Lower lobe of right lung (tissue), 2 donors: Measurements from ENCODE around the gene HOMER3. TPM values are rescaled to one million over a fixed set of nuclear protein-coding genes. Genes with fewer than 3 reads are reported as not detected.

Experiments
- ATAC-seq, 2 donors: fragments of 200-7000 bp; cut with Tn5 transposase; one replicate each; pipeline ENCODE4 v1.9.1; 2020 to 2022; ENCODE audit warnings: mild to moderate bottlenecking in 2 of 2, moderate library complexity in 2 of 2
- DNase-seq: peaks from one replicate; pipeline ENCODE4 v3.0.0-alpha.2; 2020
- H3K27ac ChIP-seq: fragments of 200-600 bp; one replicate; pipeline ENCODE4 v1.8.0; 2022
- H3K27me3 ChIP-seq: fragments of 200-600 bp; one replicate; pipeline ENCODE4 v1.8.0; 2022; ENCODE audit warnings: low read depth
- H3K36me3 ChIP-seq: fragments of 200-600 bp; one replicate; pipeline ENCODE4 v1.8.0; 2022; ENCODE audit warnings: mild to moderate bottlenecking
- H3K4me1 ChIP-seq: fragments of 200-600 bp; one replicate; pipeline ENCODE4 v1.8.0; 2022
- H3K4me3 ChIP-seq: fragments of 200-600 bp; one replicate; pipeline ENCODE4 v1.8.0; 2022; ENCODE audit warnings: mild to moderate bottlenecking
- H3K9me3 ChIP-seq: fragments of 200-600 bp; one replicate; pipeline ENCODE4 v1.8.0; 2022
- intact Hi-C: fragments of 100-400 bp; cut with DNase I; formaldehyde crosslinking; loops from one replicate; pipeline ENCODE4 v1.11.0; 2022
- total RNA-seq: library from RNA; stranded (reverse); fragmentation: NEBNext Ultra II Directional; extraction: Animal tissue kit (Norgen Biotek cat#: 25700); gene quantifications from one replicate; pipeline ENCODE4 v1.2.1, GENCODE V29; 2021
- TF ChIP-seq, protein P1 (sequence below): fragments of 200-600 bp; IDR thresholded peaks from one replicate; pipeline ENCODE4 v1.8.0; 2022; ENCODE audit warnings: antibody characterized with exemption, mild to moderate bottlenecking
- donor health status: DM: no; HTN: yes; CAD: no; lungs with severe emphysema.

The HOMER3 gene
- total RNA-seq, 1 donor from 2014 or later = 20.5 TPM

DNA sequence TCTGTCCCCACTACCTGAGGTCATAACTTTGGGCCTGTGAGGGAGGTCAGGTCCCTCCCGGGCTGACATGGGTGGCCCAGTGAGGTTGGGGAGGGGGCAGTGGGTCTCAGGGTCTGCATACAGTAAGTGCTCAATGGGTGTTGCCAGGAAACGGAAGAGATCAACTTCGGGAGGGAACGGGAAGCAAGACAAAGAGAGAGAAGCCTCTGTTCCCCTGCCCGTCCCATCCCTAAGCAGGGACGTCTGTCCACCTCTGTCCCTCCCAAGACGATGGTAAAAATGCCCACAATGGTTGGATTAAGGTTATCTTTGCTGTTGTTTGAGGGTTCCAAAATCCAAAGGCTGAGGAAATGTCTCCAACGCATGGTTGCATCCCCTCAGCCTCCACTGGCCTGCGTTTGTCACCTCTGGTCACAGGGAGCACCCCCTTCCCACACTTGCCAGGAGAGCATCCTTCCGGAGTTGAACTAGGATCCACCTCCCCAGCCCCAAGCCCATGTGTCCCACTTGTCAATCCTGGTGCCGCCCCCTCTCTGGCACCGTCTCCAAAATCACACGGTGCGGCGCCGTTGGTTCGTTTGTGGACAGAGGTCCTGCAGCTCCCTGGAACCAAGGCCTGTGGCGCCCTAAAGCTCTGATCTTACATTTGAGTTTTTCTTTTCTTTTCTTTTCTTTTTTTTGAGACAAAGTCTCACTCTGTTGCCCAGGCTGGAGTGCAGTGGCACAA lies 774 bp upstream of the HOMER3 start:
- TF ChIP-seq, protein P1, sequence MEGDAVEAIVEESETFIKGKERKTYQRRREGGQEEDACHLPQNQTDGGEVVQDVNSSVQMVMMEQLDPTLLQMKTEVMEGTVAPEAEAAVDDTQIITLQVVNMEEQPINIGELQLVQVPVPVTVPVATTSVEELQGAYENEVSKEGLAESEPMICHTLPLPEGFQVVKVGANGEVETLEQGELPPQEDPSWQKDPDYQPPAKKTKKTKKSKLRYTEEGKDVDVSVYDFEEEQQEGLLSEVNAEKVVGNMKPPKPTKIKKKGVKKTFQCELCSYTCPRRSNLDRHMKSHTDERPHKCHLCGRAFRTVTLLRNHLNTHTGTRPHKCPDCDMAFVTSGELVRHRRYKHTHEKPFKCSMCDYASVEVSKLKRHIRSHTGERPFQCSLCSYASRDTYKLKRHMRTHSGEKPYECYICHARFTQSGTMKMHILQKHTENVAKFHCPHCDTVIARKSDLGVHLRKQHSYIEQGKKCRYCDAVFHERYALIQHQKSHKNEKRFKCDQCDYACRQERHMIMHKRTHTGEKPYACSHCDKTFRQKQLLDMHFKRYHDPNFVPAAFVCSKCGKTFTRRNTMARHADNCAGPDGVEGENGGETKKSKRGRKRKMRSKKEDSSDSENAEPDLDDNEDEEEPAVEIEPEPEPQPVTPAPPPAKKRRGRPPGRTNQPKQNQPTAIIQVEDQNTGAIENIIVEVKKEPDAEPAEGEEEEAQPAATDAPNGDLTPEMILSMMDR = no peak
- H3K9me3 ChIP-seq = no peaks in the 10 kb centered on the region
- H3K36me3 ChIP-seq = peaks cover 6% of the 10 kb centered on the region
- no peak for ATAC-seq
- intact Hi-C loops = no loop called here
- H3K4me3 ChIP-seq = no peak overlapping the region
- no peaks in the 10 kb centered on the region for H3K27me3 ChIP-seq
- peaks cover 14% of the 10 kb centered on the region for H3K4me1 ChIP-seq
- no peak for DNase-seq
- no peak overlapping the region for H3K27ac ChIP-seq

DNA sequence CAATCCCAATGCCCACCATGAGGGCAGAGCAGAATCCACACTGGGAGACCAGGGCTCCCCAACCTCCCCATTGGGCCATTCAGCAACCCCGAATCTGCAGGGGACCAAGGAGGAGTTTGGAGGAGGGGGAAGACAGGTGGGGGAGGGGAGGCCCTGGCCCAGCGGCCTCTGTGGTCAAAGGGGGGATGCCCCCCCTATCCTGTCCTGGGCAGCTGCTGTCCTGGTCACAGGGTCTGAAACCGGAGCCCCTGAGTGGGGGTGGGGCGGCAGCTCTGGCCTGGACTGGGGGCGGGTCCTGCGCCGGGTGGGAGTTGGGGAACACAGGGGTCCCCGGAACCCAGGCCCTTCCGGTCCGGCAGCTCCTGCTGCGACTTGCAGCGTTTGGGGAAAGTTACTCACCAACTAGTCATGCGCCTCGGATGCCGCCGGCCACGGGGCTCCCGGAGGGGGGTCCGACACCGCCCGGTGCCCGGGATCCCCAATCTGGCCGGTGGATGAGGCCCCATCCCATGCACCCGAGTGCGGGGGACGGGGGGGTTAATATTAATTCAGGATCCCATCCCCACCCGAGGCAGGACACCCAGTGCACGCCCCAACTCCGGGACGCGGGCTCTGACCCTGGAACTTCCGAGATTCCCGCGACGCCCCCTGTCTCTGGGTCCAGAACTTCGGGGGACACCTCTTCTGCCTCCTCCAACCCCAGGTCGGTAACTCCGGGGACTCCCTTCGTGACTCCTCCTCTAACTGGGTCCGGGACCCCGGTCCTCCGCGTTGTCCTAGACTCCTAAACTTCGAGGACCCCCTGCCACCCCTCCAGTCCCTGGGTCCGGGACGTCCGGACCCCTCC lies 872 bp downstream of the HOMER3 start:
- H3K27me3 ChIP-seq = no peaks in the 10 kb centered on the region
- ATAC-seq (peak; percentile 54 to 55), DNase-seq (no peak)
- peak overlapping the region; percentile 63 for H3K4me3 ChIP-seq
- peak overlapping the region; percentile 28 for H3K27ac ChIP-seq
- TF ChIP-seq, protein P1 = no peak
- no peaks in the 10 kb centered on the region for H3K9me3 ChIP-seq
- H3K36me3 ChIP-seq = peaks cover 6% of the 10 kb centered on the region
- intact Hi-C loops = no loop called here
- peaks cover 14% of the 10 kb centered on the region for H3K4me1 ChIP-seq

DNA sequence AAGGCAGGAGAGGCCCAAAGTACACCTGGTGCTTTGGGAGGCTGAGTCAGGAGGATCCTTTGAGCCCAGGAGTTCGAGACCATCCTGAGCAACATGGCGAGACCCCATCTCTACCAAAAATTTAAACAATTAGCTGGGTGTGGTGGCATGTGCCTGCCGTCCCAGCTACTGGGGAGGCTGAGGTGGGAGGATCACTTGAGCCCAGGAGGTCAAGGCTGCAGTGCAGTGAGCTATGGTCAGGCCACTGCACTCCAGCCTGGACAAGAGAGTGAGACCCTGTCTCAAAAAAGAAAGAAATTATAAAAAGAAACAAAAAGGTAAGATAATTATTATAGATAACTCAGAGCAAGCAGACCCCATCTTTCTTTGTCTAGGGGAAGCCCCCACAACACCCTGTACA lies 1.9 kb downstream of the HOMER3 start:
- ATAC-seq = no peak
- no peak overlapping the region for H3K4me3 ChIP-seq
- H3K4me1 ChIP-seq = peaks cover 14% of the 10 kb centered on the region
- H3K36me3 ChIP-seq = peaks cover 10% of the 10 kb centered on the region
- intact Hi-C loops = no loop called here
- TF ChIP-seq, protein P1 = no peak
- H3K27me3 ChIP-seq = no peaks in the 10 kb centered on the region
- no peaks in the 10 kb centered on the region for H3K9me3 ChIP-seq
- H3K27ac ChIP-seq = no peak overlapping the region
- DNase-seq = no peak

DNA sequence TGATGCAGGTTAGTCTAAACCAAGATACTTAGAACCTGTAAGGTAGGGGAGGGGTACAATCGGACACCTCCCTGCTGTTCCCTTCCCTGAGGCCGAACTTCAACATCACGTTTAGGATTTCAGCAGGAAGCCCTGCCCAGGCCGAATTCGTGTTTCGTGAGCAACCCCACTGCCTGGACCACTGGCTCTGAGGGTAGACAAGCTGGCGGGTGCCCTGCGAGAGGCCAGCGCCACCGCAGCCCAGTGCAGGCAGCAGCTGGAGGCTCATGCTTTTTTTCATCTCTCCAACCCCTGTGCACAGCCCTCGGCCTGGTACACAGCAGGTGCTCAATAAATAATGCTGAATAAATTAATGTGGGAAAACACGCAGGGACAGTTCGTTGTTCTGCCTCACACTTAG lies 7.7 kb downstream of the HOMER3 start:
- Histone ChIP-seq H3K4me3 (no peak overlapping the region), H3K4me1 (no peaks in the 10 kb centered on the region), H3K27me3 (no peaks in the 10 kb centered on the region), H3K27ac (no peak overlapping the region), H3K36me3 (peaks cover 41% of the 10 kb centered on the region), H3K9me3 (no peaks in the 10 kb centered on the region)
- no peak for DNase-seq
- intact Hi-C loops = no loop called here
- TF ChIP-seq, protein P1 = no peak
- no peak for ATAC-seq

DNA sequence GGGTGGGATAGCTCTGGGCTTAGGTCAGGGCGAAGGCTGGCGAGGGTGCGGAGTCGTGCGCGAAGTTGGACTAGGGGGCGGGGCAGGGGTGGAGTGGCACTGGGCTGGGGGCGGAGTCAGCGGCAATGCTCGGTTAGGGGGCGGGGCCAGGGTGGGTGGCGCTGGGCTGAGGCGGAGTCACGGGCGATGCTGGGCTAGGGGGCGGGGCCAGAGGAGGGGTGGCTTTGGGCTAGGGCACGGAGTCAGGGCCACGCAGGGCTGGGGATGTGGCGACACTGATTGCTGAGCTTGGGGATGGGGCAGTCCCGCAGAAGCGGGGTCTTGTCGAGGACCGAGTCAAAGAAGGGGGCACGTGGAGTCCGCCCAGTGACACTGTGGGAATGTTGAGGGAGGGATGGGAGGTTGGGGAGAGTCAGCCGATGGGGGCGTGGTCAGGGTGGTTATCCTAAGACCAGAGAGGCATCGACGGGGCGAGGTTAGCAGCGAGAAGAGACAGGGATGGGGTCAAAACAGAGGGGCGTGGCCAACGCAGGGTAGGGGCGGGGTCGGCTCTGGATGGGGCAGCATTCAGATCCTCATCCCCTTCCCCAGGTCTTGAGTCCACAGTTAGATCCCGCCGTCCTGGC lies 8.7 kb downstream of the HOMER3 start:
- Histone ChIP-seq H3K27me3 (no peaks in the 10 kb centered on the region), H3K36me3 (peaks cover 47% of the 10 kb centered on the region), H3K4me3 (peak overlapping the region; percentile 28), H3K27ac (no peak overlapping the region), H3K4me1 (no peaks in the 10 kb centered on the region), H3K9me3 (no peaks in the 10 kb centered on the region)
- intact Hi-C loops = no loop called here
- TF ChIP-seq, protein P1 = no peak
- DNase-seq (peak; percentile 88), ATAC-seq (peak; percentile 90 to 92)
